SK-N-SH treated with all-trans-retinoic acid at 6 μM for 48 hours (cell line): ENCODE data around the gene MADD.

Source experiments
- TCF4 ChIP-seq: fragments of 250-450 bp; sonication (Bioruptor Pico); IDR thresholded peaks from 2 replicates; pipeline ENCODE4 v1.8.0; 2021; ENCODE audit warnings: mild to moderate bottlenecking, moderate library complexity, borderline replicate concordance
- ZNF70 ChIP-seq: fragments of 450-650 bp; formaldehyde crosslinking; IDR thresholded peaks from 2 replicates; pipeline ENCODE4 v1.5.0; 2020; ENCODE audit warnings: mild to moderate bottlenecking, moderate library complexity
- TF ChIP-seq, protein P1 (sequence below): fragments of 250-450 bp; sonication (Bioruptor Pico); IDR thresholded peaks from 2 replicates; pipeline ENCODE4 v1.8.0; 2021; ENCODE audit warnings: low read depth, mild to moderate bottlenecking, moderate library complexity, borderline replicate concordance

DNA sequence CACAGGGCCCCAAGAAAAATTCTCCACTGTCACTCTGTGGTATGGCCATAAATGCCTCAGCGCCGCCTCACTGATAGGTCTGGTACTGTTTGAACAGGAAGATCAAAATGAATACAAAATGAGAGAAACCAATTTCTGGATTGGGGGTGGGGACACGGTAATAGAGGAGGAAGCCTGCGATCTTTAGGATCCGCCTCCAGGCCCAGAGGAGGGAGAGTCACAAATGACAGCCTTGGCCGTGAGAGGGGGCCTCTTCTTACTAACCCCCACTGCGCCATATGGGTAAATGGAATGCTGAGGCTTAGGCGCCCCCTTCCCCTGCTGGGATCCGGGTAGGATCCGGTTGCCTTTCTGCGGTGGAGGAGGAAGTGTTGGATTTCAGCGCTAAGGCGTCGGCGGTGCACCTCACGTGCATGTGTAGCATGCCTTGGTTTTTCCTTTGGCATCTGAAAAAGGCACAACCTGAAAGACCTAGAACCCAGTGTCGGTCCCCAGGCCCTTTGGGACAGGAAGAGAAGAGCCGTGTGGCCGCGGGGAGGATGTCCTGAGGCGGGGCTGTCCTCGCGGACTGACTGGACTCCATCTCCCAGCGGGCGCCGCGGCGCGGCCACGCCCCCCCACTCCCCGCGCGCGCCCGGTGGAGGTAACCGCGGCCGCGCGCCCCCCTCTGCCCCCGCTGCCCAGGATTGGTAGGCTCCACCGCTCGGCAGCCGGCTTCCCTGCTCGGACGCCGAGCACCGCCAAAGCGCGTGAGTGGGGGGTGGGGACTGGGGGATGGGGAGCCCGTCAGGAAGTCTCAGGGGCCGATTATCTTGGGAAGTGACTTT, 718 bp upstream of the MADD start:
- no peak for TF ChIP-seq ZNF70
- TF ChIP-seq TCF4 = no peak
- TF ChIP-seq, protein P1, sequence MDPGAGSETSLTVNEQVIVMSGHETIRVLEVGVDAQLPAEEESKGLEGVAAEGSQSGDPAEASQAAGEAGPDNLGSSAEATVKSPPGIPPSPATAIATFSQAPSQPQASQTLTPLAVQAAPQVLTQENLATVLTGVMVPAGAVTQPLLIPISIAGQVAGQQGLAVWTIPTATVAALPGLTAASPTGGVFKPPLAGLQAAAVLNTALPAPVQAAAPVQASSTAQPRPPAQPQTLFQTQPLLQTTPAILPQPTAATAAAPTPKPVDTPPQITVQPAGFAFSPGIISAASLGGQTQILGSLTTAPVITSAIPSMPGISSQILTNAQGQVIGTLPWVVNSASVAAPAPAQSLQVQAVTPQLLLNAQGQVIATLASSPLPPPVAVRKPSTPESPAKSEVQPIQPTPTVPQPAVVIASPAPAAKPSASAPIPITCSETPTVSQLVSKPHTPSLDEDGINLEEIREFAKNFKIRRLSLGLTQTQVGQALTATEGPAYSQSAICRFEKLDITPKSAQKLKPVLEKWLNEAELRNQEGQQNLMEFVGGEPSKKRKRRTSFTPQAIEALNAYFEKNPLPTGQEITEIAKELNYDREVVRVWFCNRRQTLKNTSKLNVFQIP (CRISPR knock-in tag) = no peak
